Embryonic facial prominence (tissue), 1 donor: ENCODE results near the gene CRELD2.
"Not testable (repeated sequence)": the region's sequence is repeated elsewhere in the genome, so short reads cannot be mapped to it uniquely, and the experiment has no call there.

ENCODE experiments used
- DNase-seq: peaks from one replicate; pipeline ENCODE4 v3.0.0-alpha.2; 2016; ENCODE audit errors: extremely low spot score

The CRELD2 gene

DNA sequence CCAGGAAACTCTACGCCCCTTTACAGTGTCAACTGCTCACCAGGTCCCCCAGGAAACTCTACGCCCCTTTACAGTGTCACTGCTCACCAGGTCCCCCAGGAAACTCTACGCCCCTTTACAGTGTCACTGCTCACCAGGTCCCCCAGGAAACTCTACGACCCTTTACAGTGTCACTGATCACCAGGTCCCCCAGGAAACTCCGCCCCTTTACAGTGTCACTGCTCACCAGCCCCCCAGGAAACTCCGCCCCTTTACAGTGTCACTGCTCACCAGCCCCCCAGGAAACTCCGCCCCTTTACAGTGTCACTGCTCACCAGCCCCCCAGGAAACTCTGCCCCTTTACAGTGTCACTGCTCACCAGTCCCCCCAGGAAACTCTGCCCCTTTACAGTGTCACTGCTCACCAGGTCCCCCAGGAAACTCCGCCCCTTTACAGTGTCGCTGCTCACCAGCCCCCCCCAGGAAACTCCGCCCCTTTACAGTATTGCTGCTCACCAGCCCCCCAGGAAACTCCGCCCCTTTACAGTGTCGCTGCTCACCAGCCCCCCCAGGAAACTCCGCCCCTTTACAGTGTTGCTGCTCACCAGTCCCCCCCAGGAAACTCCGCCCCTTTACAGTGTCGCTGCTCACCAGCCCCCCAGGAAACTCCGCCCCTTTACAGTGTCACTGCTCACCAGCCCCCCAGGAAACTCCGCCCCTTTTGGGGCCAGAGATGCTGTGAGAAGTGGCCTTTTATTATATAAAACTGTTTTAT lies 26.8 kb downstream of the CRELD2 start:
- not testable (repeated sequence) for DNase-seq

- no peak for DNase-seq
These were observed 28.3 kb downstream of the CRELD2 start for GRCh38 chr22:49946612-49947295.

GRCh38 chr22:49947296-49947622 lies 28.8 kb downstream of the CRELD2 start:
- no peak for DNase-seq

DNA sequence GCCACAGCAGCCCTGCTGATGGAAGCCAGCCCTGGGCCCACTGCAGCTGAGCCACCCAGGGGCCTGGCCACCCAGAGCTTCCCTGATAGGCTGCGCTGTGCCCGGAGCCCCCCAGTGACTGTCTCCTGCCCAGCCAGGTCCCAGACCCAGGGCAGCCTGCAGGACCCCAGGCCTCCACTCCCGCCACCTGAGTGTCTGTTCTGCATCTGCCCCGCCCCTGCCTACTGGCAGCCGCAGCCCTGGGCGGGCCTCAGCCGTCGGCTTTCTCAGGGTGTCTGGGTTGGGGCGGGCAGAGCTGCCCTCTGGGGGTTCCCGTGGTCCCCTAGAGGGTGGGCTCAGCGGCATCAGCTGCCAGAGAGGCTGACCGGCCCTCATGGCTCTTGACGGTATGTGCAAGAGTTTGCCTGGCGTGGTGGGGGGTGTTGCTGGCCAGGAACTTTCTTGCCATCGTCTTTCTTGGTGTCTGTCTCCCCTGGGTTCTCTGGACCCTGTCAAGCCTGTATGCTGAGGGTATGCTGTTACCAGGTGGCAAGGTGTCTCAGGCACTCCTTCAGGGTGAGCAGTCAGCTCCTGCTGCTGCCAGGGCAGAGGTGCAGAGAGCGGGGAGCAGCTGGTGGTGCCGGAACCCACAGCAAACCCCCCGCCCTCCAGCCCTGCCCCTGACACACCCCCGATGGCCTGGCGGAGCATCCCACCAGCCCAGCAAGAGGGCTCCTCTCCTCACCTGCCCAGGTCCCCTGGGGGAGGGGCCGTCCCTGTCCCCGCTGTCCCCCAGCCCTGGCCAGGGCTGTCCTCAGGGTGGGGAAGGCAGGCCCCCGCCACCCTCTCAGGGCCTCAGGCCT lies 29.9 kb downstream of the CRELD2 start:
- no peak for DNase-seq

DNA sequence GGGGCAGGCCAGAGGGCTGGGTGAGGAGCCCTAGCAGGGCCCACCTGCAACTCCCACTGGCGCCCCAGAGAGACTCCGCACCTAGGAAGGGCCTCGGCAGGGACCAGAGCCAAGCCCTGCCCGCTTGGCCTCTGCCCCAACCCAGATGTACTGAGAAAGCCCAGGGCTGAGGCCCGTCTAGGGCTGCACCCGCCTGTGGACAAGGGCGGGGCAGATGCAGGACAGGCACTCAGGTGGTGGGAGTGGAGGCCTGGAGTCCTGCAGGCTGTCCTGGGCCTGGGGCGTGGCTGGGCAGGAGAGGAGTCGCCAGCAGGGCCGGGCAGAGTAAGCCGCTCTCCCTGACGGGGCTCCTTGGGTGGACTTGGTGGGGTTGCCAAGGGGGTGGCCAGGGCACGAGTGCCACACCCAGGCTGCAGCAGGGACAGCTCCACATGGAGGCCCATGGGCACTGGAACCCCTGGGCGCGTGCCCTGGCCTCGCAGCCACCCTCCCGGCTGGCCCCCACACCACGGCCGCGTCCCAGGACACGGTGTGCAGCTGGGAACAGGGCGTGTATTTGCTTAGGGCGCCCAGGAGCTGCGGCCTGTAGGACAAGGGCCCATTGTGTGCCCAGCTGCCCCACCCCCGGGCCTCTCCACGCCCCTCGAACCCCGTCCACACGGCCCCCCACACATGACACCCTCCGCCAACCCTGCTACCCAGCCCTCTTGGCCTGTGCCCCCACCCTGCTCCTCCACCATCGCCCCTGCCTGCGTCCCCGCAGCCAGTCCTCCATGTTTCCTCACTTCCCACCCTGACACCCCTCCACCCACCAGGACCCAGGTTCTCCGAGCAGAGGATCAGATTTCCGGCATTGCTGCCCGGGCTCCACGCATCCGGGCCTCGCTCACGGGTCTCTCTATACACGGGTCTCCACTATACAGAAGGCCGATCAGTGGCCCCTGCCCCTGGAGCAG lies 30.8 kb downstream of the CRELD2 start:
- no peak for DNase-seq

DNA sequence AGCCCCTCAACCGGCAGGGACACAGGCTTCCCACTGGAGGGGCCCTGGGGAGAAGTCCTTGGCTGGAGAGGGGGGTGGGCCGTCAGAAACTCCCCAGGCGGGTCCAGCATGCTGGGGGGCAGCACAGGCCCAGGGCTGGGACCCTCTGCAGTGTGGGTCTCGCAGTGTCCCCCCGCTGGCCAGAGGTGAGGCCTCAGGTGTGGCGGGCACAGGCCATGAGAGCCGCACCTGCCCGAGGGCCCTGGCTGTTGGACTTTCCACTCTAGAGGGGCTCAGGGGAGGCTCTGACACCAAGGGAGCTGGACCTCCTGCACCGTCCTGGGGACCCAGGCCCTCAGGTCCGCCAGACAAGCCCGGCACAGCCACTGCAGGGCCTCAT lies 31.5 kb downstream of the CRELD2 start:
- DNase-seq = no peak

- DNase-seq = no peak
These were observed 32.1 kb downstream of the CRELD2 start for GRCh38 chr22:49950396-49950994.

DNA sequence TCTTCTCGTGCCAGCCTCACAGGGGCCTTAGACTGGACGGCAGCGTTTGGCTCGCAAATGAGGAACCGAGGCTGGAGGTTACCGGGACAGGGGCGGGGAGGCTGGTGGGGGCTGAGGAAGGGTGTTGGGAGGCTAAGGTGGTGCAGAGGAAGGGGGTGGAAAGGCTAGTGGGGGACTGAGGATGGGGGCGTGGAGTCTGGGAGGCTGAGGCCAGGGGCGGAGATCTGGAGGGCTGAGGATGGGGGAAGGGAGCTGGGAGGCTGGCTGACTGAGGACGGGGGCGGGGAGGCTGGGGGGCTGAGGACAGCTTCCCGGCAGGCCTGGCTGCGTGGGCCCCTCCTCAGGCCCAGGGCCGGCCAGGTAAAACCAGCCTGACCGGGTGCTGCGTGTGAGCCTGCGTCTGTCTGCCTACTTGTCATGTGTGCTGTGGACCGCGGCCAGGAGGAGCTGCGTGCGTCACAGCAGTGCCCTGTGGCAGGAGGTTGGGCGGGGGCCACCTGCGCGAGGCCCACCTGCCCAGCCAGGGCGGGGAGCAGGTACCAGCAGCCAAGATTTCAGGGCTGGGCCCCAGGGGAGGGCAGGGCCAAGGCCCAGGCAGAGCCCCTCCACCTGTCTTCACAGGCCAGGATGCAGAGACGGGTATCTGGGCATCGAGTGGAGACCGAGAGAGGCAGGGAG lies 32.7 kb downstream of the CRELD2 start:
- DNase-seq = no peak

- DNase-seq = no peak
These were observed 33.2 kb downstream of the CRELD2 start for GRCh38 chr22:49951678-49951985.

- DNase-seq = no peak
These were observed 33.8 kb downstream of the CRELD2 start for GRCh38 chr22:49951986-49952896.

GRCh38 chr22:49953027-49953679 lies 34.7 kb downstream of the CRELD2 start:
- no peak for DNase-seq

- no peak for DNase-seq
These were observed 35.4 kb downstream of the CRELD2 start for GRCh38 chr22:49953680-49954344.

DNA sequence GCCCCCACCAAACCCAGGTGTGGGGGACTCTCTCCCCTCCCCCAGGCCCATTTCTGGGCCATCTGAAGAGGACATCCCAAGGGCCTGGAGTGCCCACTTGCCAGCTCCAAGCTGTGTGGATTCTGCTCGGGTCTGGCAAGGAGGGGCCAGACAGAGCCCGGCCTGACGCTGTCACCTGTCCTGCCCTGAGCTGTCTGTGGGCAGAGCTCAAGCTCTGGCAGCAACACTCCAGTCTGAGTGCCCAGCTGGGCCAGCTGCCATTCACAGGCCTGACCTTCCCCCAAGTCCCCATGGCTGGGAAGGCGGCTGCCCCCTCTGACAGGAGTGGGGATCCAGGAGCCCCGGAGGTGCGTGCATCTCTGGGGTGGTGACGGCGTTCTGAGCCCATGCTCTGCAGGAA lies 35.9 kb downstream of the CRELD2 start:
- no peak for DNase-seq

GRCh38 chr22:49954991-49955580 lies 36.7 kb downstream of the CRELD2 start:
- DNase-seq = no peak

DNA sequence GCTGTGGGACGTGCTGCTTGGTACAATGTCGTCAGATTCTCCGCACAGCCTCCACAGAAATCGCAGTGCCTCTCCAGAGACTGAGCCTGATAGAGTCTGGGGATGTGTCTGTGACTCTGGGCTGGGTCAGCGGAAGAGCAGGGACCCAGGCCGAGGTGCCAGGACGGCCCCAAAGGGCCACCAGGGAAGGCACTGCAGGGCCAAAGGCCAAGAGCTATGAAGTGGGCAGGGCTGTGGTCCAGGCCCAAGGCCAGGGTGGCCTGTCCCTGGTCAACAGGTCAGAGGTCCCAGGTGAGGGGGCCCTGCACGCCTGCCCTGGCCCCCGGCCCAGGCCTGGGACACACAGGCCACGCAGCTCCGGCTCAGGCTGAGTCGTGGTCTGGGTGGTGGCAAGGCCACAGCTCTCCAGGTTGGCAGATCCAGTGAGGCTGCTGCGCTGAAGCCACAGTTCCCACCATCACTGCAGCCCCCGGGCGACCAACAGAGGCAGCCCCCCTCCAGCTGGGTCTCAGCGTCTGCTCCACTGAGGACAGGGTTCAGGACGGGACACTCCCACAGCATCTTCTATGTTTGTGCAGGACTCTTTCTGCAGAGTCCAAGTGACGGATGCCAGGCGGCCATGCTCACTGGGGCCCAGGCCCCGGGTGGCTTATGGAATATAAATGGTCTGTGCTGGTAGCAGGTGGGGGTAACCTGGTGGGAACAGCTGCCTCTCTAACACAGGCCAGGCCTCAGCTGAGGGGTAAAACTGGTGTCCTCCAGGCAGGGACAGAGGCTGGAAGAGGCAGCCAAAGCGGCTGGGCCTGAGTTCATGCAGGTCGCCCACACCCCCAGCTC lies 37.4 kb downstream of the CRELD2 start:
- no peak for DNase-seq

DNA sequence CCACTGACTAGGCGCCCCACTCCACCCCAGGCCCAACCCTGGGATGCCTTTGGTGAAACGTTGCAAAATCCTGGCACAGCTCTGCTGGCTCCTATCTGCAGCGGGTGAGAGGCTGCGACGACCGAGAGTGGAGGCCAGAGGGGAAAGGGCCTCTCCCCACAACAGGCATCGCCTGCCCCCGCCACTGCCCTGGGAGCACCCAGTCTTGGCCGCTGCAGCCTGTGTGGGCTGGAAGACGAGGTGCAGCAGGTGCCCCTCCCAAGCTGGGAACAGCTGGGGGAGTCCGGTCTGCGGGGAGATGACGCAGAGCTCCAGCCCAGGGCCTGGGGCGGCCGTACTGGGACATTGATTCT lies 38.0 kb downstream of the CRELD2 start:
- DNase-seq = no peak
